Rectal smooth muscle tissue (tissue), 1 donor: Measurements from ENCODE around the gene HLX.

Experiments used
- H3K27ac ChIP-seq: one replicate; pipeline ENCODE4 v1.7.0; 2013; ENCODE audit warnings: low read depth, low read length, inconsistent platforms
- H3K27me3 ChIP-seq: one replicate; pipeline ENCODE4 v1.7.0; 2013; ENCODE audit warnings: low read length; ENCODE audit not compliant: control insufficient read depth, insufficient read depth
- H3K36me3 ChIP-seq: one replicate; pipeline ENCODE4 v1.7.0; 2013; ENCODE audit warnings: low read length; ENCODE audit not compliant: control insufficient read depth, insufficient read depth
- H3K4me1 ChIP-seq: one replicate; pipeline ENCODE4 v1.7.0; 2013; ENCODE audit warnings: low read length; ENCODE audit not compliant: control insufficient read depth, insufficient read depth
- H3K4me3 ChIP-seq: one replicate; pipeline ENCODE4 v1.7.0; 2013; ENCODE audit warnings: low read length
- H3K9ac ChIP-seq: one replicate; pipeline ENCODE4 v1.7.0; 2013; ENCODE audit warnings: low read length

The HLX gene, protein sequence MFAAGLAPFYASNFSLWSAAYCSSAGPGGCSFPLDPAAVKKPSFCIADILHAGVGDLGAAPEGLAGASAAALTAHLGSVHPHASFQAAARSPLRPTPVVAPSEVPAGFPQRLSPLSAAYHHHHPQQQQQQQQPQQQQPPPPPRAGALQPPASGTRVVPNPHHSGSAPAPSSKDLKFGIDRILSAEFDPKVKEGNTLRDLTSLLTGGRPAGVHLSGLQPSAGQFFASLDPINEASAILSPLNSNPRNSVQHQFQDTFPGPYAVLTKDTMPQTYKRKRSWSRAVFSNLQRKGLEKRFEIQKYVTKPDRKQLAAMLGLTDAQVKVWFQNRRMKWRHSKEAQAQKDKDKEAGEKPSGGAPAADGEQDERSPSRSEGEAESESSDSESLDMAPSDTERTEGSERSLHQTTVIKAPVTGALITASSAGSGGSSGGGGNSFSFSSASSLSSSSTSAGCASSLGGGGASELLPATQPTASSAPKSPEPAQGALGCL

DNA sequence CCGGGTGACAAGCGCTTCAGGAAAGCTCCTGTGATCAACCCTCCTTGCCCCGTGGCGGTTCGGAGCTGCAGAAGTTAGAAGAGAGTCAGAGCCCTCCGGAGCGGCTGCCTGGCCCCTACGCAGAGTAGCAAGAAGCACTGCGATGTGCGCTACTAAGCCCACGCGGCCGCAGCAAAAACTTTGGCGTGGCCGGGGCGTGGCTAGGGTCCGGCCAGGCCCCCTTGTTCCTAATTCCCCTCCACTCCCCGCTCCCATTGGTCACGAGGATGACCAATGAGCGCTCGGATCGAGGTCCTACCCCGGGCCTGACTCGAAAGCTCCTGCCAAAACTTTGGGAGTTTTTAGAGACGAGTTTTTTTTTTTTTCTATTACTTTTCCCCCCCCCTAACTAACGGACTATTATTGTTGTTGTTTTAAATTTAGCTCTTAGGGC is at the start of gene HLX:
TSS of gene HLX (plus strand) at position 368 of the 433 bp plus-strand sequence. CDS start 415 bp downstream, outside the sequence.
- Histone ChIP-seq H3K27ac (peak within 1 kb of the TSS; percentile 96), H3K9ac (peak within 1 kb of the TSS; percentile 79), H3K4me3 (peak within 1 kb of the TSS; percentile 85), H3K36me3 (peaks cover 10% of the 10 kb centered on the region), H3K4me1 (peaks cover 19% of the 10 kb centered on the region), H3K27me3 (peaks cover 2% of the 10 kb centered on the region)

DNA sequence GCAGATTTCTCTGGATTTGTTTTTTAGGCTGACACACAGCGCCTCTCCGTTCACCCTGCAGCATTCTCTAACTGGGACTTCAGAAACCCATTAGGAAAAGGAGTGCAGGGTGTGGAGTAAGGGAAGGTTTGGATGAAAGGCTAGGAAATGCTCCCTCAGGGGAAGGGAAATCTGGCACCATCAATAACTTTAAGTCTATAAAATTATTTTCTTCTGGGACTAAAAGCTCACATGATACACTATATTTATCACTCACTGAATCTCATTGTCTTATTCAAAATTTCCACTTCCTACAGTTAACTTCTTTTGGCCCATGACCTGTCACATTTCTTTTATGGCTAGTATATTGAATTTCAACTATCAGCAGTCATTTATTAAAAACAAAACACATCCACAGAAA is 45.8 kb upstream of the HLX start:
- Histone ChIP-seq H3K27me3 (no peaks in the 10 kb centered on the region), H3K36me3 (no peaks in the 10 kb centered on the region), H3K4me3 (no peak overlapping the region), H3K4me1 (peaks cover 18% of the 10 kb centered on the region), H3K9ac (no peak overlapping the region), H3K27ac (peak overlapping the region; percentile 30)

GRCh38 chr1:220834155-220834870 is 44.9 kb upstream of the HLX start:
- no peaks in the 10 kb centered on the region for H3K36me3 ChIP-seq
- H3K4me1 ChIP-seq: peaks cover 11% of the 10 kb centered on the region
- no peak overlapping the region for H3K4me3 ChIP-seq
- peak overlapping the region; percentile 30 for H3K27ac ChIP-seq
- no peak overlapping the region for H3K9ac ChIP-seq
- no peaks in the 10 kb centered on the region for H3K27me3 ChIP-seq

DNA sequence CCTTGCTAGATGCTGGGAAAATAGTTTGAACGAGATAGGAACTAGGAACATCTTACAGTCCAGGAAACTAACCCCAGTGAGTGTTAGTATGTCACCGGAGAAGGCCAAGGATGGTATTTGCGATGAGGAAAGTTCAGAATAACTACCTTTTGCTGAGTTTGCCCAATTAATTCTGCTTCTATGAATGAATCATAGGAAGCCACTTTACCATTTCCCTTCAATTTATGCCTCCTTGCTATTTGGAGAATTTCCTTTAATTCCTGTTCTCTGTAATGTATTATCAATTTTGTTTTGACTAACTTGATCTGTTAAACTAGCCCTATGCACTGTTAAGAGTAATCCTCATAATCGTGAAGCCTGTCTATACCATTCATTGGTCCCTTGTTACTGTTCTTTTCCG is 40.7 kb upstream of the HLX start:
- no peaks in the 10 kb centered on the region for H3K27me3 ChIP-seq
- H3K27ac ChIP-seq: no peak overlapping the region
- H3K4me1 ChIP-seq: peaks cover 6% of the 10 kb centered on the region
- no peak overlapping the region for H3K4me3 ChIP-seq
- H3K9ac ChIP-seq: no peak overlapping the region
- no peaks in the 10 kb centered on the region for H3K36me3 ChIP-seq

DNA sequence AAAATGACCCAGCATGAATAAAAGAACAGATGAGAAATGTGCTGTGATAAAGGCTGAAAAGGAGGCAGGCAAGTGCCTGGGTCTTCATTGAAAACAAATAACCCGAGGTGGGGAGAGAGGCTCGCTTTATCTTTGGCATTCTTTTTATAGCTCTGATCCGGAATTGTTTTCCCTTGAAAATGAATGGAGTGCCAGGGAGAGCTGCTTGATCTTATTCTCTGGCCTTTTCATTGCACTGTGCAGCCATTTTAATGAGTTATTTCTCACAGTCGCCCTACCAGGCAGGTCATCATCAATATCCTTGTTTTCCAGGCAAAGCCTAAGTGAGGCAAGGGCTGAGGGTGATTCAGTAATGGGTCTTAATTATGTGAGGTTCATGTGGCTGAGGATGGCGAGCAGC is 39.8 kb upstream of the HLX start:
- H3K36me3 ChIP-seq: no peaks in the 10 kb centered on the region
- H3K27me3 ChIP-seq: no peaks in the 10 kb centered on the region
- H3K4me3 ChIP-seq: no peak overlapping the region
- no peak overlapping the region for H3K9ac ChIP-seq
- H3K4me1 ChIP-seq: peaks cover 6% of the 10 kb centered on the region
- H3K27ac ChIP-seq: no peak overlapping the region

DNA sequence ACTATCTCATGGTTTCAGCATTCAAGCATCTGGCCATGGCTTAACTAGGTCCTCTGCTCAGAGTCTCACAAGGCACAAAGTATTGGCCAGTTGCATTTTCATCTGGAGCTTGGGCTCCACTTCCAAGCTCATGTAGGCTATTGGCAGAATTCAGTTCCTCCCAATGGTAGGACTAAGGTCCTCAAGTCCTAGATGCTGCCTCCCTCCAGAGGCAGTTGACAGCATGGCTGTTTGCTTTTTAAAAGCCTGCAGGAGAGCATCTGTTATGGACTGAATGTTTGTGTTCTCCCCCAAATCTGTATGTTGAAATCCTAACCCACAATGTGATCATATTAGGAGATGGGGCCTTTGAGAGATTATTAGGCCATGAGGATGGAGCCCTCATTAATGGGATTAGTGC is 38.0 kb upstream of the HLX start:
- Histone ChIP-seq H3K9ac (no peak overlapping the region), H3K27ac (no peak overlapping the region), H3K4me1 (peaks cover 6% of the 10 kb centered on the region), H3K27me3 (no peaks in the 10 kb centered on the region), H3K36me3 (no peaks in the 10 kb centered on the region), H3K4me3 (no peak overlapping the region)

- H3K27ac ChIP-seq: peak overlapping the region; percentile 61
- no peaks in the 10 kb centered on the region for H3K27me3 ChIP-seq
- H3K36me3 ChIP-seq: no peaks in the 10 kb centered on the region
- no peak overlapping the region for H3K4me3 ChIP-seq
- no peak overlapping the region for H3K9ac ChIP-seq
- peaks cover 6% of the 10 kb centered on the region for H3K4me1 ChIP-seq
Measured at GRCh38 chr1:220843481-220844011, 35.7 kb upstream of the HLX start.

DNA sequence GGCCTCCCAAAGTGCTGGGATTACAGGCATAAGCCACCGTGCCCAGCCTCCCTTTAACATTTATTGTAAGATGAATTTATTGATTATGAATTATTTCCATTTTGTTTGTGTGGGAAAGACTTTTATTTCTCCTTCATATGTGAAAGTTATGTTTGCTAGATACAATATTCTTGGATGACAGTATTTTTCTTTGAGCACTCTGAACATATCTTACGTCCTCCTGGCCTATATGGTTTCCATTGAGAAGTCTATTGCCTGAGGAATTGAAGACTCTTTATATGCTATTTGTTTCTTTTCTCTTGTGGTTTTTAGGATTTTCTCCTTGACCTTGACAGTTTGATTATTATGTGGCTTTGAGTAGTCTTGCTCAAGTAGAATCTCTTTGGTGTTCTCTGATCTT is 26.8 kb upstream of the HLX start:
- Histone ChIP-seq H3K4me1 (no peaks in the 10 kb centered on the region), H3K27ac (no peak overlapping the region), H3K4me3 (no peak overlapping the region), H3K36me3 (no peaks in the 10 kb centered on the region), H3K9ac (no peak overlapping the region), H3K27me3 (no peaks in the 10 kb centered on the region)

- no peak overlapping the region for H3K27ac ChIP-seq
- no peaks in the 10 kb centered on the region for H3K36me3 ChIP-seq
- no peaks in the 10 kb centered on the region for H3K27me3 ChIP-seq
- H3K9ac ChIP-seq: no peak overlapping the region
- no peak overlapping the region for H3K4me3 ChIP-seq
- peaks cover 27% of the 10 kb centered on the region for H3K4me1 ChIP-seq
Measured at GRCh38 chr1:220872296-220872695, 6.9 kb upstream of the HLX start.

DNA sequence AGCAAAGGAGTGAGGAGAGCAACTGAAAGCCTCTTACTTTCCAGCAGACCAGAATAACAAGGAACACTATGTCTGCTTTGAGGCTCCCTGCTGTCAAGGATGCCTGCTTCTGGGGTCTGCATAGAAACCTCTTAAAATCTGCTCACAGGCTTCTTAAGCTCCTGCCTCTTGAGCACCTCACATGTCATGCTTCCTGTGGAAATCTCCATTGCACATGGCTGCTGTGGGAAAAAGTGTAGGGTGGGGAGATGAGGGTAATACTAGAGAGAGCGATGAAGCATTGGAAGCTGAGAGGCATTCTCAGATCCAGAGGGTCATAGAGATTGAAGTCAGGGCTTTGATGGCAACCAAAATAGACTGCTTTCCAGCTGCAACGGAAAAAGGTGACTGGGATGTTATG is 6.2 kb upstream of the HLX start:
- no peak overlapping the region for H3K27ac ChIP-seq
- peaks cover 2% of the 10 kb centered on the region for H3K27me3 ChIP-seq
- peaks cover 27% of the 10 kb centered on the region for H3K4me1 ChIP-seq

GRCh38 chr1:220873868-220874655 is 5.2 kb upstream of the HLX start:
- H3K27ac ChIP-seq: peak overlapping the region; percentile 96
- H3K4me3 ChIP-seq: no peak overlapping the region
- H3K4me1 ChIP-seq: peaks cover 27% of the 10 kb centered on the region
- H3K27me3 ChIP-seq: peaks cover 2% of the 10 kb centered on the region
- no peaks in the 10 kb centered on the region for H3K36me3 ChIP-seq
- H3K9ac ChIP-seq: no peak overlapping the region

More for the DNA sequence above, 6.2 kb upstream of the HLX start:
- Histone ChIP-seq H3K36me3 (no peaks in the 10 kb centered on the region), H3K9ac (no peak overlapping the region), H3K4me3 (no peak overlapping the region)

GRCh38 chr1:220875260-220875659 is 4.0 kb upstream of the HLX start:
- peaks cover 27% of the 10 kb centered on the region for H3K4me1 ChIP-seq
- peak overlapping the region; percentile 96 for H3K27ac ChIP-seq
- no peak overlapping the region for H3K4me3 ChIP-seq
- H3K36me3 ChIP-seq: no peaks in the 10 kb centered on the region
- no peak overlapping the region for H3K9ac ChIP-seq
- peaks cover 2% of the 10 kb centered on the region for H3K27me3 ChIP-seq
